Activated naive CD4-positive, alpha-beta T cell (primary cell): ENCODE results near the gene SLC1A2.

Source experiments
- DNase-seq, 4 experiments: peaks; one replicate each; lab custom pipeline; 2025; lab: John Stamatoyannopoulos, UW

The SLC1A2 gene

DNA sequence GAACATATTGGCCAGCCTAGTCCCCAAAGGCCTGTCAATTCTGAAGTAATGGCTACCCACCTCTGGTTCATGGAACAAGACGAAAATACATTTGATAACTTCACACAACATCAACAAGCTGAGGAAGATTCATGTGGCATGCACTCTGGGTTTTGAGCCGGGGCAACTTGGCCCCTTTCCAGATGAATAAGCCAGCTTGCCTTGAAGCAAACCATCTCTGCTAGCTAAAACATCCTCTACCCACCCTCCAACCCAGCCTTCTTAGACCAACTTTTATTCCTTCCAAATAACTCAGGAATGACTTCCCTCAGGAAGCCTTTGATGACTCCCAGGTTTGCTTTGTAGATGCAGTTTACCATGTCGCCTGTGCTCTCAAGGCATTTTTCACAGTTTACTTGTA, 94.4 kb downstream of the SLC1A2 start:
- no peak for DNase-seq

- no peak for DNase-seq
Observed at GRCh38 chr11:35324183-35324886, 95.0 kb downstream of the SLC1A2 start.

DNA sequence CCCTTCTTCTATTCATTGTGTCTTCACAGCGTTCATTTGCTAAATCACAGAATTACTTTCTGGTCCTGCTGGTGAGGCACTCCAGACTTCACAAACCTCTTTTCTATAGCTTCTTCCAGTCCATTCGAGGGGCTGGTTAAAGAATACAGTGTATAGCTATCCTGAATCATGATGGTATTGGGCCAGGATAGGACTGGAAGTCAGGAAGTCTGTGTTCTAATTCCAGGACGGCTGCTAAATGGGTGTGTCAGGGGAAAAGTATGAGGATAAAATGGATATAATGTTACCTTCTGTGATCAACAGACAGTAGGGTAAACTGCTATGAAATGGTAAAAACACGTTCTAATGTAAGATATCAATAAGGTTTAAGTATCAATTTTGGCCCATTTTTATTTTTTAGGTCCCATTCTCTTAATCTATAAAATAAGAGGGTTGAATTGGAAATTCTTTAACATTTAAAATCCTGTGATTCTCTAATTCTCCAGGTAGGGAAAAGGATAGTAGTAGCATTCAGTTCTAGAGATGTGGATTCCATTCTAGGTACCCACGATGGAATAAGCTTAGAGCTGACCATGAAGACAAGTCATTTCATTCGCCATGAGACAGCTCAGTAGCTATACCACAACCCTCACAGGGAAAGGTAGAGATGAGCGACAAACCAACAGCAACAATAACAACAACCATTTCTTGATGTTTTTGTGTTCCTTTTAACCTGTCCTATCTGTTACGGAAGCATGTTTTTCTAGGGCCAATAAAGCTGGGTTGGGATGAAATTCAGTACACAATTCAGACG, 96.1 kb downstream of the SLC1A2 start:
- no peak for DNase-seq

- no peak for DNase-seq
Observed at GRCh38 chr11:35322318-35322979, 96.9 kb downstream of the SLC1A2 start.

DNA sequence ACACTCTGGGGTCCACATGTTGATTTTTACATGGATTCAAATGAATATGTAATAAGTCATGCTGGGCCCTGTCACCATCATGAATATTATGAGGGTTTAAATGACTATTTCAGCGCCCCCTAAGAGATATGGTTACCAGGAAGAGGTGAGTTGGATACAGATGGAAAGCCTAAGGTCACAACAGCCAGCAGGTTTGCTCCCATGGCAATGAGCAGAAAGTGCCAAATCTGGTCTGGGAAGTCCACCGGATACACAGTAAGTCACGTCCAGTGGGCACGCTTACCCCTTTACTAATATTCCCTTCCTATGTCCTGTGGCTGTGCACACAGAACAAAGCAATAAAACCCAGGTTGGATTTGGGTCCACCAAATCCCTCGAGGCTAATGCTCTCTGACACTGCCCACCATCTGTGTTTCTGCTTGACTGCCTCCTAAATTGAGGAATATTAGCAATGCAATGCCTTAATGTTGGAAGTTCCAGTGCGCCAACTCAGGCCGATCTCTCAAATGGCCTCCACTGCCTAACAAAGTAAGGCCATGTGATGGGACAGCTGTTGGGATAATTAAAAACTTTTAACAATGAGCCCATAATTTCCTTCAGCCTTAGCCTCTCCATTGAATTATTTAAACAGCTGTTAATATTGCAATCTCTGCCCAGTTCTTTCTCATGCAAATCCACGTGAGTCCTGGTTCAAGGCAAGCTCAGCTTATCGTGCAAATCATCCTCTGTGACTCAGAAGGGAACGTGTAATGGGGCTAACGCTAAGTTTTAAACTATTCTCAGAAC, 97.6 kb downstream of the SLC1A2 start:
- DNase-seq = no peak

DNA sequence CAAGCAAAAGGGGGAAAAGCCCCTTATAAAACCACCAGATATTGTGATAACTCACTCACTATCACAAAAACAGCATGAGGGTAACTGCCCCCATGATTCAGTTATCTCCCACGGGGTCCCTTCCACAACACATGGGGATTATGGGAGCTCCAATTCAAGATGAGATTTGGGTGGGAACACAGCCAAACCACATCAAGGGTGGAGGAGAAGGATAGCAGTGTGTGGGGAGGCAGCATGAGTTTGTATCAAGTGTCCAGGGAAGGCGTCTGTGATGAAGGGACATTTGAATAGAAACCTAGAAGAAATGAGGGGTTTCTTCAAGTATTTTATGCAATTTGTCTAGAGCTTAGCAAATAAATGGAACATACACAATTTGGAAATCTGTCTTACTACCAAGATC, 98.2 kb downstream of the SLC1A2 start:
- DNase-seq = no peak

- no peak for DNase-seq
Observed at GRCh38 chr11:35318977-35319925, 100.1 kb downstream of the SLC1A2 start.

GRCh38 chr11:35318309-35318708, 101.0 kb downstream of the SLC1A2 start:
- DNase-seq = no peak

DNA sequence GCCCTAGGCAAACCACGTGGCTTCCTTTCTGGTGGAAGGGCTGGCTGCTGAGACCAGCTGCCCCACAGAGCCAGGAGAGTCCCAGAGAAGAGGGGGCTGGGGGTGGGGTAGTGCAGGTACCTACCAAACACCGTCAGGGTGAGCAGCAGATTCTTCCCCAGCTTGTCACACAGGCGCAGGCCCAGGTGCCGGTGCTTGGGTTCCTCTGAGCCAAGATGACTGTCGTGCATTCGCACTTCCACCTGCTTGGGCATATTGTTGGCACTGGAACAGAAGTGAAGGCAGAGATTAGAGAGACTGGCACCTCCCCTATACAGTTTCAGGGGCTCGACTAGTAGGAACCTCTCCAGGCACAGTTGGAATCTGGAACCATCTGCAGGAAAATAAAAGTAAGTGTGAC, 102.1 kb downstream of the SLC1A2 start:
- DNase-seq = no peak

- DNase-seq = no peak
Observed at GRCh38 chr11:35316161-35316560, 103.2 kb downstream of the SLC1A2 start.

GRCh38 chr11:35313760-35314153, 105.6 kb downstream of the SLC1A2 start:
- DNase-seq = no peak

GRCh38 chr11:35313066-35313759, 106.1 kb downstream of the SLC1A2 start:
- no peak for DNase-seq

DNA sequence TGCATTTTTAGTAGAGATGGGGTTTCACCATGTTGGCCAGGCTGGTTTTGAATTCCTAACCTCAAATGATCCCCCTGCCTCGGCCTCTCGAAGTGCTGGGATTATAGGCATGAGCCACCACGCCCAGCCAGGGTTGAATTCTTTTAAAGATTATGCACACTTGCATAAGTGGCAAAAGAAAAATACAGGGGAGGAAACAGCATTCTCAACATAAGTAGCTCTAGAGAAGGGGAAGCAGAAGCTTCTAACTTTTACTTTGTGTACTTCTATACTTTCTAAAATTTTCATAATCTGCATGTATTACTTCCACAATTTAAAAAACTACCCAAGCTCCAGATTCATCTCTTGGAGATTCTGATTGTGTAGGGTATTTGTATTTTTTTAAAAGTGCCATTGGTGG, 108.0 kb downstream of the SLC1A2 start:
- DNase-seq = no peak

DNA sequence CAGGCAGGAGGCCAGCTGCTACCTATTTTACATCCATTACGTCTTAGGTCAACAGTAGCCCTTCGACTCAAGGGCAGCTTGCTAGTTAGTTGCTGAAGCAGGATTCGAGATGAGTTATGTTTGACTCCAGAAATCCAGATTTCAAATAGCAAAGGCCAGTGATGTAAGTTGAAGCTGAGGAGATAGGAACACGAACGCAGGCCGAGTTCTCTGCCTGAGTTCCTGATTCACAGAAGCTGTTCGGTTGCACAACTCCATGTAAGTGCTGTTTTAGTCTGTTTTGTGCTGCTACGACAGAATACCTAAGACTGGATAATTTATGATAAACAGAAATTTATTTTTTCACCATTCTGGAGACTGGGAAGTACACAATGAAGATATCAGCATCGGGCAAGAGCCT, 111.2 kb downstream of the SLC1A2 start:
- DNase-seq = no peak

DNA sequence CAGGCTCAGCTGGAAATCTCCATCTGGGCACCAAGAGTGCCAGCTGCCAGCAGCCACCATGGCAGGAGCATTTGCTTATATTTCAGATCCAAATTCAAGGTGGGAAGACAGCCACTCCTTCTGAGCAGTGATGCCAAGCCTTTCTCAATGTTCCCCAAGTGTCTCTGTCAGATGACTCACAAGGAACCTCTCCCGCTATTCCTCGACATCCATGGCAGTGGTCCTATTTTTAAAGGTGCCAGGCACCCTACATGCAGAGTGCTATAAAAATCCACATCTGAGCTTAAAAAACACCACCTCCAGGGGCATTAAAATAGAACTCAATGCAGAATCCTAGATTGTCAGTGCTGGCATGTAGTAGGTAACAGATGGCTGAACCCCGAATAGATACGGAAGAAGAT, 112.1 kb downstream of the SLC1A2 start:
- no peak for DNase-seq

GRCh38 chr11:35305670-35306382, 113.5 kb downstream of the SLC1A2 start:
- DNase-seq = peak in 1 of 4 experiments; percentile 5

GRCh38 chr11:35304900-35305460, 114.4 kb downstream of the SLC1A2 start:
- DNase-seq = no peak

DNA sequence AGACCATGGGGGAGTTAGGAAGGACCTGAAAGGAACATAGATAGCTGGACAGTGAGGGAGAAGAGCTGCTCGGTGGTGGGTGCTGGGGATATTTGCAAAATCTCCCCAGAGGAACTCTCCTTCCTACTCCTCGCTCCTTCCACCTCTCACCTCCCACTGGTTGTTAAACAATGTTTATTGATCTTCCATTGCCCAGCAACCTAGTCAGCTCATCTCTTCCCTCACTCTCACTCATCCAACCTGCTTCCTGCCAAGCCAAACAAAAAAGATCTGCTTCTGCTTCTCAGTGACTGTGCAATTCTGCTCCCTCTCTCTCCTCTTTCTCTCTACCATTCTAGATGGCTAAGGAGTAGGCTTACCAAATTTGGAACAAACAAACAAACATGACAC, 115.0 kb downstream of the SLC1A2 start:
- no peak for DNase-seq

DNA sequence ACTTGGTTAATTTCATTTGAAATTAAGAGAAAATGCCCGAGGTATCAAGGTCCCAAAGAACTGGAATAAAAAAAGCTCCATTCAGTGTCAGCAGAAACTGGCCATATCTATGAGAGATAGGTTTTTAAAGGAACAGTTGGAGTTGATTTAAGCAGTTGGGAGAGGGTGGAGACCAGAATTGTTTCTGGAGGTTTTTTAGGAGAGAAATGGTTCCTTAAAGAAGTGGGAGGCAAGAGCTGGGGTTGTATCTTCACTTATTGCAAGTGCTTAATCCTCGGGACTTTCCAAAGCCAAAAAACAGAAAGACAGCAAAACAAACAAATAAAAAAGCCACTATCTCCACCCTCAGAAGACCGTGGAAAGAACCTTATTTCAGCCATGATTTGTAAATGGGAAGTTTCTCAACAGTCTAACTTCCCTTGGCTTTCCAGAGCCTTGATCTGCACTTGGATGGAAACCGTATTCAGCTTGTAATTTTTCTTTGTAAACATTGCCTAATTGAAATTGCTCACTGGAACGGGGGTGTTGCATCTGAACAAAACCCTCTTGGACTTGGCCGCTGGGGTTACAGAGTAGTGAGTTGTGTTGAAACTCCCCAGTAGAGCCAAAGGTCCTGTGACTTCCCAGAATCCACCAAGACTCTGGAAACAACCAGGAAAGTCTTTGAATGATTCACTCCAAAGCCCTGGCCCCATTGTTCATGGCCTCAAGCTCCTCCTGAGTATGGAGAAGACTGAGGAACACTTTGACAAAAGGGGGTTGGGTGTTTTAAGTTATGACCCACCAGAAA, 115.6 kb downstream of the SLC1A2 start:
- DNase-seq = no peak
